COLO668 (cell line): ENCODE data around the gene CCBE1.
A peak's percentile ranks its signal among the peaks of the same experiment; 100 is the strongest.
"Not testable (repeated sequence)": the region's sequence is repeated elsewhere in the genome, so short reads cannot be mapped to it uniquely, and the experiment has no call there.

Experiments used
- DNase-seq: peaks from one replicate; lab custom pipeline; 2025; ENCODE audit not compliant: unreplicated experiment; lab: John Stamatoyannopoulos, UW

Gene CCBE1

DNA sequence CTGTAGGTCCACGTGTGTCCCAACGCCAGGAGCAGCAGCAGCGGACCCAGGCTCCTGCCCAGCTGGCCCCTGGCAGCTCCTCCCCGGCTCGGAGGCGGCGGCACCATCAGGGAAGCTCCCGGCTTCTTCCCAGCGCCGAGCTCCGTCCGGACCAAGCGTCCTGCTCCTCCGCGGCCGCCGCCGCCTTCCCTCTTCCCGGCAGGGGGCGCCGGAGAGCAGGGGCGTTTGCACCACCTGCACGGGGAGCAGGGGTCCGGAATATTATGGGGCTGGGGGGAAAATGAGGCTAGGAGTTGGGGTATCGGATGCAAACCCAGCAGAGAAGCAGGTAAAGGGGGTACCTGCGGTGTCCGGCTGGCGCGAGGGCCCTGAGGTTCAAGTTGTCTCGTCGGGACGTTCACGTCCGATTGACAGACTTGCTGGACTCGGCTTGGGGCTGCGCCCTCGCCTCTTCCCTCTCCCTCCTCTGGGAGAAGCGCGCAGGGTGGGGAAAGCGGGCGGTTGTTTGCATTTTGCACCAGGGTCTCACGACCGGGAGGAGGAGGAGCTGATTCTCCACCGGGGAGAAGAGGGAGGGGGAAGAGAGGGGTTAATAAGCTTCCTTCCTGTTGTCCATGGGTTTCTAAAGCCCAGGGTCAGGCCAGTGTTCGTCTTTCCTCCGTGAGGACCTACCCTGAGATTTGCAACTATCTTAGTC, at the start of gene CCBE1:
Gene CCBE1, minus strand, starts transcription at position 188 of the 697 bp plus-strand sequence.
- DNase-seq: peak; percentile 51

DNA sequence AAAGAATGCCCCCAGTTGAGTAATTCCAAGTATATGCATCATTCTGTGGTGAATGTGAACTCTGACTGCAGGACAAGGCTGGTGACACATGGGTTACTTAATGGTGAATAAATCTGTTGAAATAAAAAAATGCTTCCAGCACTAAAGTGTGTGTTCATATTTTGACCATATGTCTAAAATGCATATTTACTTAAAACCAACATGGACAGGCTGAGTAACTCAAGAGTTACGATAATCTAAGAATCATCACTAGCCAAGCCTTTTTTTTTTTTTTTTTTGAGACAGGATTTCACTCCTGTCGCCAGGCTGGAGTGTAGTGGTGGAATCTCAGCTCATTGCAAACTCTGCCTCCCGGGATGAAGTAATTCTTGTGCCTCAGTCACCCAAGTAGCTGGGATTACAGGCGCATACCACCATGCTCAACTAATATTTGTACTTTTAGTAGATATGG, 47.1 kb upstream of the CCBE1 start:
- no peak for DNase-seq

DNA sequence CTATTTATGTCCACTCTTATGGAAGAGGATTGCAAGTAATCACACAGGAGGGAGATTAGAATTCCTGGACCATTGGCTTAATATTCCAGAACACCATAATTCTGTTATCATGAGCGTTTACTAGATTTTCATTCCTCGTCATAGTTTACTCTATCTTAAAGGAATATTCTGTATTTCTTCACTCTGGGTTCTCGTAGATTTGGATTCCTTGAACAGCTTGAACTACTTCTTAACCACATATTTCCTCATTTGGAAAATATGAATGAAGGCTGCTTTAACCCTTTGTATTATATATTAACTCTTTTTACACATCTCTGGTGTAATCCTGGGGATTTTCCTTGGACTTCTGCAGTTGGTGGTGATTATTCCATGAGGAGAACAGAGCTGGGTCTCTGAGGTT, 46.3 kb upstream of the CCBE1 start:
- DNase-seq: no peak

DNA sequence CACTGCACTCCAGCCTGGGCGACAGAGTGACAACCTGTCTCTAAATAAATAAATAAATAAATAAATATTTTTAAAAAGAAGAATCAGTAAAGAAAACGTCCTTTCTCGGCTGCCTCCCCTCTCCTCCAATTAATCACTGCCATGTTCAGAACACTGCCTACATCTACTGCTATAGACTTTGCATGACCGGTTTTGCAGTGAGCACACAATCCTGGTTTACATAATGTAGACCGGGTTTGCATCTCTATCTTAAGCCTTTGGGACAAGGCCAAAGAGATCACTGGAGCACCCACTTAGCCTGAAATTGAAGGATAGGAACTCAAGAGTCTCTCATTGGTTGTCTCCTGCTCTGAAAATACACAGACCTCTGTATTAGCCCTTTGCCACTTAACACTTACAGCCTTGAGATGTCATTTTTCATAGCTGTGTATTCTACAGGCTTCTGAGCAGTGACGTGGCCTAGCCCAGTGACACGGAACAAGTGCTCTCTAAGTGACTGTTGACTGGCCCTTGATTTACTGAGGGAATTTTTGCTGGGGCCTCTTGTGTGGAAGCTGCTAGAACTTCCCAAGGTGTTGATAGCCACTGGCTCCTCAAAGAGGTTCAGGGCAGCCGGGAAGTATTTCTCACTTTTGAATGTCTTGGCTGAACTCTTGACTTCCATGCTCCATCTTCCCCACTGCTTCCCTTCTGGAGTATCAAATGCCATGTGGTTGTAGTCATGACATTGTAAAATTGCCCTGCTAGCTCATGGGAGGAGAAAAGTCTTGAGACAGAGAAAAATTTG, 45.3 kb upstream of the CCBE1 start:
- no peak for DNase-seq

DNA sequence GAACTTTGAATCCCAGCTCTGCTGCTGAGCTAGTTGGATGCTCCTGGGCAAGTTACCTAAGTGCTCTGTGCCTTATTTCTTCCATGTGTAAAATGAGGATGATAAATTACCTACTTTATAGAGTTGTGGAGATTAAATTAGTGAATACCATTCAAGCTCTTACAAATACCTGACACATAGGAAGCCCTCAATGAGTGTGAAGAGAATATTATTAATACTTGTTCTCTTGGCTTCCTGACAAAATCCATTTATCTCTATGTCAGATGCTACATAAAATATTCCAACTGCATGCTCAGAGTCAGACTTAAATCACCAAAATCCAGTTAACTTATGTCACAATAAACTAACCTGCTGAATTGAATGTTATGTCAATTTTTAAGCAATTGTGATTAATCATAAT, 42.9 kb upstream of the CCBE1 start:
- DNase-seq: no peak

DNA sequence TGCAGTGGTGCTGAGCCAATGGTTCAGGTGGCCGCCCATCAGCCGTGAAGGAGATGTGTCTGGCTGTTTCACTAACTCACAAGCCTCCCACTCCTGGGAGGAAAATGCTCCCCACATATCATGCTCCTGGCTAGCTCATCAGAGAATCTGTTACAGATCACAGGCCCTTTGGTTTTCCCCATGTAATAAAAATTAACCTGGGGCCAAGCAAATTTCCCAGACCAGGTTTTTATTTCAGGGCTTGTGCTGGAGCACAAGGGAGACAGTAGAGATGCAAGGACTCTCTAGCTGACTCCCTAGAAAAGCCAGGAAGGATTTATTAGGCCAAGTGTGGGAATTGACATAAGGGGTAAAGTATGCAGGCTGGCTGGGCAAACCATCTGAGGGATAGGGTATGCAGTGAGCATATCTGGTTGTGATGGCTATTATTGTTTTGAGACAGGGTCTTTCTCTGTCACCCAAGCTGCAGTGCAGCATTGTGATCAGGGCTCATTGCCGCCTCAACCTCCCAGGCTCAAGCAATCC, 40.6 kb upstream of the CCBE1 start:
- no peak for DNase-seq

DNA sequence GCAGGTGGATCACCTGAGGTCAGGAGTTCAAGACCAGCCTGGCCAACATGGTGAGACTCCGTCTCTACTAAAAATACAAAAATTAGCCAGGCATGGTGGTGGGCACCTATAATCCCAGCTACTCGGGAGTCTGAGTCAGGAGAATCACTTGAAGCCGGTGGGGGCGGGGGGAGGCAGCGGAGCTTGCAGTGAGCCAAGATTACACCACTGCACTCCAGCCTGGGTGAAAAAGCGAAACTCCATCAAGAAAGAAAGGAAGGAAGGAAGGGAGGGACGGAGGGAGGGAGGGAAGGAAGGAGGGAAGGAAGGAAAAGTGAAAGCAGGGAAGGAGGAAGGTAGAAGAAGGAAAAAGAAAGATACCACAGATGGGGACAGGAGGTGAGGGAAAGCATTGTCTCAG, 40.1 kb upstream of the CCBE1 start:
- not testable (repeated sequence) for DNase-seq

DNA sequence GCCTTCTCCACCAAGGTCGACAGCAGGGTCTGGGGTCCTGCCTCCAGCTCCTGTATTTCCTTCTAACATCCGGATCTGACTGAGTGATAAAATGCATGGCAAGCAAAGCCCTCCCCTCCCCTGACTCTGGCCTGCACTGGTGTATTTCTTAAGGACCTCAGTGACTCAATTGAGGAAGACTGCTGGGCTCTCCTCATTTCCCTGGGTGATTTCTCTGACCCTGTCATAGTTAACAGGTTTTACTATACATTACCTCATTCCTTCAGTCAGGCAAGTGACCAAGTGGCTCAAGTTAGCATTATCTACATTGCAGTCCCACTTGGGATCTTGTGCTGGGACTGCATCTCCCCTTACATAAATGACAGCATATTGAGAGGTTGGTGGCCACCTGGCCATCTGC, 38.8 kb upstream of the CCBE1 start:
- DNase-seq: no peak

DNA sequence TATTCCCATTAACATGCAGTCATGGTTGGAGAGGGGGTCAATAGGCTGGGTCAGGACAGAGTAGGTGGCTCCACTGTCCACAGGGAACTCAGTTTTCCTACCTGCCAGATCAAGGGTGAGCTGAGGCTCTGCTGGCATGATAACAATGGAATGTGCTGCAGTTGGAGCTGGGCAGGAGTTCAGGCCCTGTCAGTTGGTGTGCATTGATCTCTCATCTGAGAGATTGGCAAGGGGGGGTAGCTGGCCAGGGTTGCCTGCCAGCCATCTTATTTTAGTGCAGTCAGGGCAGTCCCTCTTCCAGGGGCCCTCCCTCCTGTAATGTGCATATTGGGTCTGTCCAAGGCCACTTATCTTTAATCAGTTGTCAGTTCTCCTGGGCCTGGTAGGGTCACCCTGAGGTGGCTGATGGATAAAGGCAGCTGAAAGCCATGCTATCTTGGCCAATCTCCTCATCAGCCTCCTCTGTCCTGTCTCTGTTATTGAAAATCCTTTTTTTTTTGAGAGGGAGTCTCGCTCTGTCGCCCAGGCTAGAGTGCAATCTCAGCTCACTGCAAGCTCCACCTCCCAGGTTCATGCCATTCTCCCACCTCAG, 38.1 kb upstream of the CCBE1 start:
- no peak for DNase-seq

DNA sequence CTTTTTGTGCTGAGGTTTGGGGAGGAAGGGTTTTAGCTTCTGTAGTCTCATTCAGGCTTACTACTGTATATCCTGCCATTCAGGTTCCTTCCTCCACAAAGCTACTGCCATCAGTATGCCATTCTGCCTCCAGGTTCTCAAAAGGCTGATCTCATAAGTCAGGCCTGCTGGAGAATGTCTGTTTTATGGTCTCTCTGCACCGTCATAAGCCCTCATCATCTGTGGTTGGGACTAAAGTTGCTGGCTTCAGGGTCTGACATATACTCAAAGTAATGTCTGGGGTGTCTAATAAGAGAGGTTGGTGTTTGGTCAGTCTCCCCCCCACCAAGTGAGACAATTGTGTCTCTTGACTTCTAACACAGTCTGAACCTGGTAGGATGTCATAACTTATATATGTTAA, 36.2 kb upstream of the CCBE1 start:
- no peak for DNase-seq

DNA sequence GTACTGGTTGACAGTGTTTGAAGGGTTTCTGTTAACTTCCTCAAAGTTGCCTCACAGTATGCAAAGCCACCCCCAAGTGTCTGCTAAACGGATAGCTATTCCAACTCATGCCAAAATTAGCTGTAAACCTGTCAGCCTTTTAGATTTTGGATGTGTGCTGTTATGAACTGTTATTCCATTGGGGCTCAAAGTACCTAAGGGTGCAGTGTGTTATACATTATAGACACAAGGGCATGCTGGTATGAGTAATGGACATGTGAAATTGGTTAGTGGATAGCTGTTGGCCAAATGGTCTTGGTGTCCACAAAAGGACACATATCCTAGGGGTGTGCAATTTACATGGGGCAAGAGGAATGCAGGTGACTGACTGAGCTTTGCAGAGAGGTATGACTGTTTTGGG, 33.7 kb upstream of the CCBE1 start:
- DNase-seq: no peak

DNA sequence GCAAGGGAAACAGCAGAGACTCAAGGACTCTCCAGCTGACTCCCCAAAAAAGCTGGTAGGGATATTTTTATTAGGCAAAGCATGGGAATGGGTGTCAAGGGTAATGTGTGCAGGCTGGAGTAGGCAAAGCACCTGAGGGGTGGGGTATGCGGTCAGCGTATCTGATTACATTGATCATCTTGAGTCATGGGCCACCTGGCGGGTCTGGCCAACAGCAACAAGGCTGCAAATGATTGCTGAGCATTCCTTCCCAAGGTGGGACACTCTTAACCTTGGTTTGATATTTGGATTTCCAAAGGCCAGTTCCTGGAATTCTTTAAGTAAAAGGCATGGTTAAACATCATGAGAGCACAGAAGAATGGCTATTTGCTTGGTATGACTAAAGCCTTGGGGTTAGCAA, 32.6 kb upstream of the CCBE1 start:
- DNase-seq: no peak

DNA sequence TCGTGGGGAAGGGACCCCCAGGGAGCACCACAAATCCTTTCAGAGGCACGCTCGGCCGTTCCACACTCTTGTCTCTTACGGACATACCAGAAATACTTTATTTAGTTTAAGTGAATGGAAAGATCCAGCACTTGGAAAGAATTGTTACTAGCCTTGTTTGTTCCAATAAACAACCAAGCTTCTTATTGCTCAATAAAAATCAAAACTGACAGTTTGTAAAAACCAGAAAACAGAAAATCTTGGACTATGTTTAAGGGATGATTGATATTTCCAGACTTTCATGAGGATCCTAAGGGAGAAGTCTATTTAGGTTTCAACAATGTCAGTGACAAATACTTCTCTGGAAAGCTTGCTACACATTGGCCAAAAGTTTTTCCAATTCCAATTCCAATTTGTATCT, 31.6 kb upstream of the CCBE1 start:
- DNase-seq: no peak

DNA sequence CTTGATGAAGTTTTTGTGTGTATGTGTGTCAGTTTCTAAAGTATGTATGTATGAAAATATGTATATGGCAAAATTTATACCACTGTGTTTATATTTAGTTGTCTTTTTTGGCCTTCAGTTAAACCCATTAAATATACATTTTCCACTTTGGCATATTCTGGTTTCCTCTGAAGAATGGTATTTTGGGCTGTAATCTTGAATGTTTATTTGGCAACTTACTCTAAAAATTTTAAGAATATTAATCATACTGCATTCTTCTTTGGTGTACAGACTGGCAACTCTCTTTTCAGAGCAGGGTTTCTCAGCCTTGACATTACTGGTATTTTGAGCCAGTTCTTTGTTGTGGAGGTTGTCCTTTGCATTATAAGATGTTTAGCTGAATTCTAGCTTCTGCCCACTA, 27.9 kb upstream of the CCBE1 start:
- DNase-seq: no peak

DNA sequence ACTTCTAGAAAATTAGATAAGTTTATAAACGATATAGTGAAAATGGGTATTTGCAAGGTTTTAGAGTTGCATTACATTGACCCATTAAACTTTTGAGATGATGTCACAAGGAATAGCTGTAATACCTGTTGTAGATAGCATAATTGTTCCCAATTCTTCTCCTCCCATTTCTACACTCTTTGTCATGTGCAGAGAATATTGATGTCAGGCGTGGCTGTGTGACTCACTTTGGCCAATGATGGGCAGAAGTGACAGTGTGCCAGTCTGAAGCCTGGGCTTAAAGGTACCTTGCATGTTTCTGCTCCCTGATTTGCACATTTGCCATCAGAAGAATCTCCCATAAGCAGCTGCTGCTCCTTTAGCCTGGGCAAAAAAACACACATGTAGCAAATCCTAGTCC, 26.9 kb upstream of the CCBE1 start:
- DNase-seq: no peak

DNA sequence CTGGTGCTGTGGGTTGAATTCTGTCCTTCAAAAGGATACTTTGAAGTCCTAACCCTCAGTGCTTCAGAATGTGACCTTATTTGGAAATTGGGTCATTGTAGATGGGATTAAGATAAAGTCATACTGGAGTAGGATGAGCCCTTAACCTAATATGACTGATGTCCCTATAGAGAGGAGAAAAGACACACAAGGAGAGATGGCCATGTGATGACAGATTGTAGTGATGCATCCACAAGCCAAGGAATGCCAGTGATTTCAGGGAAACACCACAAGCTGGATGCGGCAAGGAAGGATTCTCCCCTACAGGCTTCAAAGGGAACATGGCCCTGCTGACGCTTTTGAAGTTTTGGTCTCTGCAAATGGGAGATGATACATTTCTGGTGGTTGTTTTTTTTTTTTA, 24.7 kb upstream of the CCBE1 start:
- DNase-seq: no peak

DNA sequence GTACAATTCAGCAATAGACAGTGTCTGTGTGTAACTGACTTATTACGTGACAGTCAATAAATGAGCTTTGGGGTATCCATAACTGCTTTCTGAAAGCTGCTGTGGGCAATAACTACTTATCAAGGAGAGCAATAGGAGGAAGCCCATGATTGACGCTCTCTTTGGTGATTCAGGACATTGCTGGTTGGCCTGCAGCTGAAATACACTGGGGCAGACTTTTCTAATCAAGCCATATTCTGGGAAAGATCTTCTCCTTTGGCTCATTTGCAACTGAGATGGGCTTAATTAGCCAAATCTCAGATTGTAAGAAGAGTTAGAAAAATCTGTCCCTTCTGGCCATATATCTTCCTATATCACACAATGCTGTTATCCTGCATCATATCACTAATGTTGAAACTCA, 24.0 kb upstream of the CCBE1 start:
- DNase-seq: no peak

DNA sequence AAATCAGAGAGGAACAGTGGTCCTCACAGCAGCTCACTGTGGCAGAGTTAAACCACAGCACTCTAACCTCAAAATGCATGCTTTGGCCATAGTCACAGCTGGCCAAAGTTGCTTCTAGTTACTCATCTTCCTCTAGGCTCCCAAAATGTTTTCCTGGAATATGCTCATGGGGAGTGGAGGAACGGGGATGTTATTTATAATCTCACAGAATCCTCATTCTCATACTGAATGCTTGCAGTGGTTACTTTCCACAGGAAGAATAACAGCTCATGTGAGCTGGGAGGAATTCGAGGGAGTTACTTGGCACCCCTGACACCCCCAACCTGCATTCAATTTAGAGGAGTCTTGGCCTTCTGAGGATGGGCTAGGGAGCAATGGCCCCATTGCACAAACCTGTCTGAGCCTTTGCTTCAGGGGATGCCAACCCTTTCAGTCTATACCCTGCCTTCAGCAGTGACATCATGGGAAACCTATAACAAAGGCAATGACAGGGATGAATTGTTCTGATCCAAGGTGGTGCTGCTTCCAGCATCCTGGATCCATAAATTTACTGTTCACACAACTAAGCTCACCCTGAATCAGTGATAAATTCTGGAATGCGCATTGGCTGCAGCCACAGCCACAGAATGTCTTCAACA, 22.4 kb upstream of the CCBE1 start:
- no peak for DNase-seq

DNA sequence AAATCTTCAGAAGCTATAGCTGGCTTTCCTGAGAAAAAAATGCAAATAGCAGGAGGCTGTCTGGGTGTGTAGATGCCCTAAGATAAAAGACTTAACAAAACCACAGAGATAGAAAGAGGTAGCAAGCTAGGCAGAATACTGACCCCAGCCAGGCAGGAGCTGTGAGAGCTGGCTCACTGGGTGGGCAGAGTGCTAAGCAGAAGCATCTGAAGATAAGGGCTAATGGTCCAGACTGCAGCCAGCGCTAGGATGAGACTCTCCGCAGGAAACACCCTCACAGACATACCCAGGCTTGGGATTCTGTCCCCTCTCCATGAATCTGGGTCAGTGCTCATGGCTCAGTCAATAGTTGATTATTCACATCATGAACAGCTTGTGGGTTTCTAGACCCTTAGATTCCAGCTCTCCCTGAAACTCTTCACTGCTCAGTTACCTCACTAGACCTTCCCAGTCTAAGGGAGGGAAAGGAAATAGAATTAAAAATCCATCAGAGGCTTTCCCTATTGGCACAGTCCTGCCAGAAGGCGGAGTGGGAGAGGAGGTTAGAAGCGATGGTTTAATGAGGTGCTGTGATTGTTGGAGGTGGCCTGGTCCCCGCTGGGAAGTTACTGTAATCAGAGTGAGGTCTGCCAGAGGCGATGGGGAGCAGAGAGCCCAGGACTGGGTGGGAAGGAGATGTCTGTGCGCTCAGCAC, 21.4 kb upstream of the CCBE1 start:
- no peak for DNase-seq

DNA sequence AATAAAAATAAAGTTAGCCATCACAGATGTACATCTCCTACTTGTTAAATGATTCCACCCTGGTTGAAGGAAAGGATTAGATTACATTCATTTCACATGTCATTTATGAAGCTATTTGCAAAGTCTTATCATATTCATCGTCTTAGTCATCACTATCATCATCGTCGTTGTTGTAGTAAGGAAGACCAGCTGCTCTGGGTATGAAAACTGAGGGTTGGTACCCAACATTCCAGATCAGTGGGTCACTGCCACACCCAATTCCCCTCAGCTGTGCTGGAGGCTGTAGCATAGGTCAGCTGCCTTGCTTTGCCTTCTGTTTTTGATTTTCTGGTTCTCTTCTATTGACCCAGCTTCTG, 20.9 kb upstream of the CCBE1 start:
- DNase-seq: no peak

DNA sequence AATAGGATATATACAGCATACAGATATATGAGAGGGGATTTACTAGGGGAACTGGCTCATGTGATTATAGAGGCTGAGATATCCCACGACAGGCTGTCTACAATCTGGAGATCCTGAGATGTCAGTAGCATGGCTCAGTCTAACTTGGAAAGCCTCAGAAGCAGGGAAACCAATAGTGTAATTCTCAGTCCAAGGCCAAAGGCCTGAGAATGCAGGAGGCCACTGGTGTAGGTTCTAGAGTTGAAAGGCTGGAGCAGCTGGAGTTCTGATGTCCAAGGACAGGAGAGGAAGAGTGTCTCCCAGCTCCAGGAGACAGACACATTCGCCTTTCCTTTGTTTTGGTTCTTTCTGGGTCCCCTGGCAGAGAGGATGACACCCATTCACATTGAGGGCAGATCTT, 20.1 kb upstream of the CCBE1 start:
- no peak for DNase-seq
